HG02642 (cell line): Measurements from ENCODE around the gene DEUP1.

Experiments used
- ATAC-seq: cut with Tn5 transposase; IDR thresholded peaks from one replicate; pipeline ENCODE4 v1.9.1; 2021; ENCODE audit warnings: mild to moderate bottlenecking; ENCODE audit not compliant: unreplicated experiment, poor library complexity

The DEUP1 gene

GRCh38 chr11:93474123-93474522 is 143.6 kb downstream of the DEUP1 start:
- ATAC-seq: no peak

GRCh38 chr11:93476796-93477195 is 146.3 kb downstream of the DEUP1 start:
- ATAC-seq: no peak

GRCh38 chr11:93477684-93478234 is 147.2 kb downstream of the DEUP1 start:
- ATAC-seq: no peak

- no peak for ATAC-seq
These were observed 148.3 kb downstream of the DEUP1 start for GRCh38 chr11:93478841-93479240.

GRCh38 chr11:93480256-93480655 is 149.7 kb downstream of the DEUP1 start:
- no peak for ATAC-seq

GRCh38 chr11:93480756-93481155 is 150.2 kb downstream of the DEUP1 start:
- ATAC-seq: no peak

- no peak for ATAC-seq
These were observed 150.7 kb downstream of the DEUP1 start for GRCh38 chr11:93481279-93481678.

GRCh38 chr11:93481696-93482095 is 151.2 kb downstream of the DEUP1 start:
- ATAC-seq: no peak

- no peak for ATAC-seq
These were observed 152.0 kb downstream of the DEUP1 start for GRCh38 chr11:93482556-93482955.

GRCh38 chr11:93484716-93485115 is 154.2 kb downstream of the DEUP1 start:
- no peak for ATAC-seq

- ATAC-seq: no peak
These were observed 155.4 kb downstream of the DEUP1 start for GRCh38 chr11:93485983-93486382.

GRCh38 chr11:93487032-93487483 is 156.5 kb downstream of the DEUP1 start:
- ATAC-seq: no peak
